Astrocyte of the hippocampus (primary cell): ENCODE results near the gene GDI1.

ENCODE experiments used
- DNase-seq: peaks from one replicate; pipeline ENCODE4 v3.0.0; 2011; ENCODE audit warnings: low read depth, low spot score

GDI1 gene

DNA sequence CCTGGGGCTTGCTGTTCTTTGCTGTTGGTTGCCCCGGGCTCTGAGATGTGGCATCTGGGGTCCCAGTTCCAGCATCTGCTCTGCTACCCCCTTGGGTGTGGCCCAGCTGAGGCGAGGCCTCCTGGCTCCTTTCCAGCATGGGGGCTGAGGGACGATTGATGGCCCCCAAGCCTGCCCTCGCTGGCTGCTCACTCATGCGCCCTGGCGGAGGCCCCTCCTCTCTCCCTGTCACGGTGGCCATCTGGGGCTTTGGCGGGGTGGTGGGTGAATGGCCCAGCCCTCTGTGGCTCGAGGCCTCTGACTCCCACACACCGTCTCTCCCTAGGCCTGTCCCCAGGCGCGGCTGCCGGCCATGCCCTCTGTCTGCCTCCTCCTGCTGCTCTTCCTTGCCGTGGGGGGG is 22.9 kb downstream of the GDI1 start:
- no peak for DNase-seq

DNA sequence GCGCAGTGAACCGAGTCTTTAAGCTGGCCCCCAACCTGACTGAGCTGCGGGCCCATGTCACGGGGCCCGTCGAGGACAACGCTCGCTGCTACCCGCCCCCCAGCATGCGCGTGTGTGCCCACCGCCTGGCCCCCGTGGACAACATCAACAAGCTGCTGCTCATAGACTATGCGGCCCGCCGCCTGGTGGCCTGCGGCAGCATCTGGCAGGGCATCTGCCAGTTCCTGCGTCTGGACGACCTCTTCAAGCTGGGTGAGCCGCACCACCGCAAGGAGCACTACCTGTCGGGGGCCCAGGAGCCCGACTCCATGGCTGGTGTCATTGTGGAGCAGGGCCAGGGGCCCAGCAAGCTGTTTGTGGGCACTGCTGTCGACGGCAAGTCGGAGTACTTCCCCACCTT is 23.4 kb downstream of the GDI1 start:
- no peak for DNase-seq

DNA sequence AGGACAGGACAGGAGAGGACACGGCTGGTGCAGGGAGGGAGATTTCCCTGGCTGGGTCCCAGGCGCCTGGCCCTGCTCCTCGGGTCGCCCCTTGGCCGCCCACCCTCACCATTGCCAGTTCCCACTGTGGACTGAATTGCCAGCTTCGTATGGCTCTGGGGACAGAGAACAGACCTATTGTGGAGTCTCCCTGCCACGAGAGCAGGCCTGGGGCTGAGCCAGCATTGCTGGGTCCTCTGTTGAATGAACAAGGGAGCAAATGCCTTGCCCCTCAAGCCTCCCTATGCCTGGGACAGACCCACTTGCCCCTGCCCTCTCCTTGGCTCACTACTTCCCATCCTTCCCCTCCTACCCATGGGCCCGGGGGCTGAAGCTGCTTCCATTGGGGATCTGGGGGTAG is 25.4 kb downstream of the GDI1 start:
- no peak for DNase-seq

DNA sequence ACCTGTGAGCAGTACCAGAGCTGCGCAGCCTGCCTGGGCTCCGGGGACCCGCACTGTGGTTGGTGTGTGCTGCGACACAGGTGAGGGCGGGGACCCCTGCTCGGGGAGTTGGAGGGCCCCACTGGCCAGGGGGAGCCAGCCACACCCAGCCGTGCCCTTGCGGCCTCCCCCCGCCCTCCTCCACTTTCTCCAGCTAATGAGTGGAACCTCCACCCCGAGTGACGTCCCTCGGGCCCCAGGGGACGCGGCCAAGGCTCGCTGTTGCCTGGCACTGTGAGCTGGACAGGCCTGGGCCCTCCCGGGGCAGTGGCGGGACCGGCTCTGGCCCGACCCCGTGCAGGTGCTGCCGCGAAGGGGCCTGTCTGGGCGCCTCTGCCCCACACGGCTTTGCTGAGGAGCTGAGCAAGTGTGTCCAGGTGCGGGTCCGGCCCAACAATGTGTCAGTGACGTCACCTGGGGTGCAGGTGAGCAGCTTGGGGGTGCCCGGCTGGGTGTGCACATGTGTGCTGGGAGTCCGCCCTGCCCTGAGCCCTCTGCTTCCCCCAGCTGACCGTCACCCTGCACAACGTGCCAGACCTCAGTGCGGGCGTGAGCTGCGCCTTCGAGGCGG is 26.8 kb downstream of the GDI1 start:
- DNase-seq: no peak

DNA sequence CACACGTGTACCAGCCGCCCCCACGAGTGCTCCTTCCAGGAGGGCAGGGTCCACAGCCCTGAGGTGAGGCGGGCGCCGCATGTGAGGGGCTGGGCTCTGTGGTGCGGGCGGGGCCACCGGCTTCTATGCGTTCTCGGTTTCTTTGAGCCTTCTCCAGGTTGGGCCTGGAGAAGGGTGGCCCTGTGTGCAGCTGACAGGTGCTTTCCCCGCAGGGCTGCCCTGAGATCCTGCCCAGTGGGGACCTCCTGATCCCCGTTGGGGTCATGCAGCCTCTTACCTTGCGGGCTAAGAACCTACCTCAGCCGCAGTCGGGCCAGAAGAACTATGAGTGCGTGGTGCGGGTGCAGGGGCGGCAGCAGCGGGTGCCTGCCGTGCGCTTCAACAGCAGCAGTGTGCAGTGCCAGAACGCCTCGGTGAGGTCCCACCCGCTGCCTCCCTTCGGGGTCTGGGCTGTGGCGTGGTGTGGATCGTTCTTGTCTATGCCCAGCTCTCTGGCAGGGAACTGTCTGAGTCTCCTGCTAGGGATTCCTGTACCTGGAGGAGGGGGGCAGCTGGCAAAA is 27.9 kb downstream of the GDI1 start:
- no peak for DNase-seq

DNA sequence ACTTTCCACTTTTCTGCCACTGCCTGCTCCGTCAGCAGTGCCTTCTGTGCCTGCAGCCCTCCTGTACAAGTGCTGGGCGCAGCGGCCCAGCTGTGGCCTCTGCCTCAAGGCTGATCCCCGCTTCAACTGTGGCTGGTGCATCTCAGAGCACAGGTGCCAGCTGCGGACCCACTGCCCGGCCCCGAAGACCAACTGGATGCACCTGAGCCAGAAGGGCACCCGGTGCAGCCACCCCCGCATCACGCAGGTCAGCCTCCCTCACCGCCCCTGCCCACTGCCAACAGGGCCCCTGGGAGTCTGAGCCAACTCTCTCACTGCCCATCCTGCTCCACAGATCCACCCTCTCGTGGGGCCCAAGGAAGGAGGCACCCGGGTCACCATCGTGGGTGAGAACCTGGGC is 28.6 kb downstream of the GDI1 start:
- DNase-seq: no peak

DNA sequence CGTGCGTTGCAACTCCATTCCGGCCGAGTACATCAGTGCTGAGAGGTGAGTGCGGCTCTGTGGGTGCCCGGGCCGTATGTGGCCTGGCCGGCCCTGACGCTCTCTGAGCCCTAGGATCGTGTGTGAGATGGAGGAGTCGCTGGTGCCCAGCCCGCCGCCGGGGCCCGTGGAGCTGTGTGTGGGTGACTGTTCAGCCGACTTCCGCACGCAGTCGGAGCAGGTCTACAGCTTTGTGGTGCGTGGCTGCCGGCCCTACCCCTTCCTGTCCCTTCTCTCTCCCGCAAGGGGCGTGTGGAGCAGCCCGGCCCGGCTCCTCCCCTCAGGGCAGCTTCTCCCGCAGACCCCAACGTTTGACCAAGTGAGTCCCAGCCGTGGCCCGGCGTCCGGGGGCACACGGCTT is 29.1 kb downstream of the GDI1 start:
- no peak for DNase-seq

DNA sequence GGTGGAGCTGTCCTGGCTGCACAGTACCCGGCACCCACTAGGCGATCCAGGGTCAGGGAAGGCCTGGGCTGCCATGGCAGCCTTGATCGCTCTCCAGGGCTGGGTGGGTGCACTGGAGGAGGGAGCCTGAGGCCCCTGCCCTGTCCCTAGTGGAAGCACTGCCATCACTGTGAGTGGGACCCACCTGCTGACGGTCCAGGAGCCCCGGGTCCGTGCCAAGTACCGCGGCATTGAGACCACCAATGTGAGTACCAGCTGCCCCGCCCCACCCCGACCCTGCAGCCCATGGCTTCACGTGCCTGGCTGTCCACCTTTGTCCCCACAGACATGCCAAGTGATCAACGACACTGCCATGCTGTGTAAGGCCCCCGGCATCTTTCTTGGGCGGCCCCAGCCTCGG is 30.0 kb downstream of the GDI1 start:
- no peak for DNase-seq

DNA sequence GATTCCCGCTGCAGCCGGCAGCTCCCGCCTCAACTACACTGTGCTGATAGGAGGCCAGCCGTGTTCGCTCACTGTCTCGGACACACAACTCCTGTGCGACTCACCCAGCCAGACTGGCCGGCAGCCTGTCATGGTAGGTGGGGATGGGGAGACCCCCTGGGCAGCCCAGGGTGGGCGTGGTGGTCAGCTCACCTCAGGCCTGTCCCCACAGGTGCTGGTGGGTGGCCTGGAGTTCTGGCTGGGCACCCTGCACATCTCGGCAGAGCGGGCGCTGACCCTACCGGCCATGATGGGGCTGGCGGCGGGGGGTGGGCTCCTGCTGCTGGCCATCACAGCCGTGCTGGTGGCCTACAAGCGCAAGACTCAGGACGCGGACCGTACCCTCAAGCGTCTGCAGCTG is 30.6 kb downstream of the GDI1 start:
- no peak for DNase-seq

DNA sequence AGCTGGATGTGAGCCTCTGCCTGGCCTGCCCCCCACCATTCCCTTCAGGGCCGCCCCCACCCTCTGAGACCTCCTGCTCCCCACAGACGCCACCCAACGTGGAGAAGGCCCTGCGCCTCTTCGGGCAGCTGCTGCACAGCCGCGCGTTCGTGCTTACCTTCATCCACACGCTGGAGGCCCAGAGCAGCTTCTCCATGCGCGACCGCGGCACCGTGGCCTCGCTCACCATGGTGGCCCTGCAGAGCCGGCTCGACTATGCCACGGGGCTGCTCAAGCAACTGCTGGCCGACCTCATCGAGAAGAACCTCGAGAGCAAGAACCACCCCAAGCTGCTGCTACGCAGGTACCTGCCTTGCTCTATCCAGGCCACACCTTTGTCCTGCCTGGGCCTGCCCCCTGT is 31.3 kb downstream of the GDI1 start:
- no peak for DNase-seq

DNA sequence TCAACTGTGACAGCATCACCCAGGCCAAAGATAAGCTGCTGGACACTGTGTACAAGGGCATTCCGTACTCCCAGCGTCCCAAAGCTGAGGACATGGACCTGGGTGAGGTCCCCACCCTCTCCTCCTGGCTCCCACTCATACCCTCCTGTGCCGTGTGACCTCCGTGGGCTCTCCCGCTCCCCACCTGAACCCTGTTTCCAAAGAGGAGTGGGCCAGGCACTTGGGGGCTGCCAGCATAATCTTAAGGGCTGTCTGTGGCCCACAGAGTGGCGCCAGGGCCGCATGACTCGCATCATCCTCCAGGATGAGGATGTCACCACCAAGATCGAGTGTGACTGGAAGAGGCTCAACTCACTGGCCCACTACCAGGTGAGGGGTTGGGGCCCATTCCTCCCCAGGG is 32.2 kb downstream of the GDI1 start:
- no peak for DNase-seq

DNA sequence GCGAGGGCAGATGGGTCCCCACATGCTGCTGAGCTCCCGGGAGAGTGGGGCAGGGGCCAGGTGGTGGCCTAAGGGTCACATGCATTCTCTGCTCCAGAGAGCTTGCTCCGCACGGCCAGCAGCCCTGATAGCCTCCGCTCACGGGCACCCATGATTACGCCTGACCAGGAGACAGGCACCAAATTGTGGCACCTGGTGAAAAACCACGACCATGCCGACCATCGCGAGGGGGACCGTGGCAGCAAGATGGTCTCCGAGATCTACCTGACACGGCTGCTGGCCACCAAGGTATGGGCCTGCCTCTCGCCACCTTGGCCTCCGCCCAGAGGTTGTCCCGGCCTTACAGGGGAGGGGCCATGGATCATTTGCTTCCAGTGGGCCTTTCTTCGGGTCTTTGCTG is 32.9 kb downstream of the GDI1 start:
- no peak for DNase-seq

DNA sequence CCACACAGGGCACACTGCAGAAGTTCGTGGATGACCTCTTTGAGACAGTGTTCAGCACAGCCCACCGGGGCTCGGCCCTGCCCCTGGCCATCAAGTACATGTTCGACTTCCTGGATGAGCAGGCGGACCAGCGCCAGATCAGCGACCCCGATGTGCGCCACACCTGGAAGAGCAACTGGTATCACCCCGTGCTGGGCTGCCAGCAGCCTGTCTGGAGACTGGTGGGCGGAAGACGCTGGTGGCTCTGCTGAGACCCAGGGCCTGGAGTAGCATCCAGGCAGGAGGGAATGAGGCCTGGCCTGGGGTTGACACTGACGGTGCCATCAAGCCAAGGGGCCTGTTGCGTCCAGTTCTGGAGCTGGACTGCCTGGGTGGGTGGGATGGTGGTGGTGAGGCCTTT is 33.5 kb downstream of the GDI1 start:
- no peak for DNase-seq

DNA sequence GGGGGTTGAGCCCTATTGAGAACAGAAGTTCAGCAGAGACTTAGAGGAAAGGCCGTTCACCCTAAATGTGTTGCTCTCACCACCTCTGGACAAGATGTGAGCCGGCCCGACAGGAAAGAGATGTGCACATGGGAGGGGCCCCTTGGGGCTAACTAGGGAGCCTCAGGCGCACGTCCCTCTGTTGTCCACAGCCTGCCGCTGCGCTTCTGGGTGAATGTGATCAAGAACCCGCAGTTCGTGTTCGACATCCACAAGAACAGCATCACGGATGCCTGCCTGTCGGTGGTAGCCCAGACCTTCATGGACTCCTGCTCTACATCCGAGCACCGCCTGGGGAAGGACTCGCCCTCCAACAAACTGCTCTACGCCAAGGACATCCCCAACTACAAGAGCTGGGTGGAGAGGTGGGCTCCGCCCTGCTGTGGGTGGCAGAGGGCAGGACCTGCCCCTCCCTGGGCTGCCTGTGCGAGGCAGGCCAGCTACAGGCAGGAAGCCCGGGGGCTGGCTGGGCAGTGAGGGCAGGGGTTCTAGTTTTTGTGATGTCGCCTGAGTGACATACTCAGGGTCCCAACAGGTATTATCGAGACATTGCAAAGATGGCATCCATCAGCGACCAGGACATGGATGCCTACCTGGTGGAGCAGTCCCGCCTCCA is 34.1 kb downstream of the GDI1 start:
- DNase-seq: no peak

DNA sequence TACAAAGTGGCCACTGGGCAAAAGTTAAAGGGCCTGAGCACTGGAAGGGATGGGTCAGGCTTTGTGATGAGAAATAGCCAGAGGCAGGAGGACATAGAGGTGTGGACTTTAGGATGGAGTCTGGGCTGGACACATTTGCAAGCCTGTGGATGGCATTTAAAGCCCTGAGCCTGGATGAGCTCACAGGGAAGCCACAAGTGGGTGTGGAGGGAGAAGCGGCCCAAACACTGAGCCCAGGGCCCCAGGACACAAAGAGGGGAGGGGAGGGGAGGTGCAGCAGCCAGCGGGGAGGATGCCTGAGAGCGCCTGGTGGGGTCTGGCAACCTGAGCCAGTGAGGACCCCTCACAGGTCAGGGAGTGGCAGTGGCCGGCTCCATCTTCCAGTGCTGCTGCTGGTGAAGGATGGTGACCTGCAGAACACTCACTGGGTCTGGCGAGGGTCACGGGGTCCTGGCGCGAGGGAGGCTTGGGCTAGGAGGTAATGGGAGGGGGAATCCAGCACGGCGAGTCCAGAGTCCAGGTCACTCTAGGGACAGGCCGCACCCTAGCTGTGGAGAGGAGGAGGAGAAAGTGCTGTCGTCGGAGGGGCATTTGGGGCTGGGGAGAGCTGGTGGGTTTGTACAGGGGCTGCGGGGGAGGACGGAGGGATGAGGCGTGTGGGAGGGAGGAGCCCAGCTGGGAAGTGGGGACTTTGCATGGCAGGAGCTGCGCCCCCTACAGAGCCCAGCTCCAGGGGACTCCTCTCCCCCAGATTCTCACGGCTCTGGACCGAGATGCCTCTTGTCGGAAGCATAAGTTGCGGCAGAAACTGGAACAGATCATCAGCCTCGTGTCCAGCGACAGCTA is 35.1 kb downstream of the GDI1 start:
- DNase-seq: no peak

DNA sequence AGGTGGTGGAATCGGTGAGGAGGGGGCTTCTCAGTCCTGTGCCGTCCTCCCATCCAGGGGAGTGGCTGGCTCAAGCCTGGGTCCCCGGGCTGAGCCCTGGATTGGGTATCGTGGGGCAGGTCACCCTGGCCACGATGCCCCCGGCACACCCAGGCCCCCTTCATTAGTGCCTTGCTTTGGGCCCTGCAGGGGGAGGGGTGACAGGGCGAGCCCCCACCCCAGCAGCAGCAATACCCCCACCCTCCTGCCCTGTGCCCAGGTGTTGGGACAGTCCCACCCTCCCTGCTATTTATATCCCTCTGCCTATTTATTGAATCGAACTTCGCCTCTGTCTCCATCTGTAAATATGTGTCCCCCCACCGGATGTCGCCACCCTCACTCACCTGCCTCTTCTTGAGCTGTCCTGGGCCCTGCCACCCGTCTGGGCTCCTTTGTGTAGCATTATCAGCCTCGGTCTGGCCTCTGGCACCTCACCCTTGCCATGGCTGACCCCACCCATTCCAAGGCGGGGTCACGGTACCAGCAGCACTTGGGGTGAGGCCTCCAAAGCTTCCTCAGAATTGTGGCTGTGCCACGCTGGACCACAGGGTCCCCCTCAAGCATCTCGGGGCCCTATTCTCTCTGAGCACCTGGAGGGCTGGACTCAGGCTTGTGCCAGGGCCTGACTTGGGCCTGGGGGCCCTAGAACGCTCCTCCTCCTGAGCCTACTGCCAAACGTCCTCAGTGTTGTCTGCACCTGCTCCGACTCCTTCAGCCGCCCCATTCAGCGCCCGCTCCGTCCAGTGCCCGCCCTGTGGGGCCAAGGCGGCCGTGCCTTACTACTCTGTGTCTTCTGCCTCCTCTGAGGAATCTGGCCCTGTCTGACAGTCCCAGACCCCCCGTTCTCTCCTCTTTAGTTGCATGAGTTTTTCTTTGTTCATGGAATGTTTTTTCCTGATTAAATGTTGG is 36.0 kb downstream of the GDI1 start:
- no peak for DNase-seq

DNA sequence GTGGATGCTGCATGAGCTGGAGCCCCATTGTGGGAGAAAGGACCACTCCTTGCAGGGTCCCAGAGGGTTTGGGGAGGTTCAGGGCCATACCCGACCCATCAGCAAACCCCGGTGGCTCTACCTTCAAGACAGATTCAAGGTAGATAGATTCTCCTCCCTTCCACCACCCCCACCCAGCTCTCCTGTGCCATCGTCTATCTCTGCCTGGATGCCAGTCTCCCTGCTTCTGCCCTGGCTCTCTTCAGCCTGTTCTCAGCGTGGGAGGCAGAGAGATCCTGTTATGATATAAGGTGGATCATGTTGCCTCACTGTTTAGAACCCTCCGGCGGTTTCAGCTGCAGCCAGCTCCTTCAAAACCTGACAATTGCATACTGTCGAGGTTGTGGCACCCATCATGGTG is 36.7 kb downstream of the GDI1 start:
- DNase-seq: no peak

DNA sequence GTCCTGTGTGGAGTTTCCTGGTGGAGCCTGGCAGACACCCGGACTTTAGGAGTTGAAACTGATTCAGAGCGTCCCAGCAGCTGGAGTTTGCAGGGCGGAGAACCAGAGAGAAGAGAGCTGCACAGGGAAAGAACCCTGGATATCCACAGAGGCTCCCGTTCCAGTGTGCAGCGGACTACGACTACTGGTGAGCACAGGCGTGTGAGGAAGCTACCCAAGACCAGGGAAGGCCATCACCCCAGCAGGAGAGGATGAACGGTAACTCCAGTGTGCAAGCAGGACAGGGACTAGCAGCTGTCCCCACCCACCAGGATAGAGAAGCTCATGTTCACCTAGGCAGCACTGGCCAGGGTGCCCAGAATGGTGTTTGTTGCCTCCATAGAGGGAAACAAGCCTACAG is 39.9 kb downstream of the GDI1 start:
- DNase-seq: no peak

DNA sequence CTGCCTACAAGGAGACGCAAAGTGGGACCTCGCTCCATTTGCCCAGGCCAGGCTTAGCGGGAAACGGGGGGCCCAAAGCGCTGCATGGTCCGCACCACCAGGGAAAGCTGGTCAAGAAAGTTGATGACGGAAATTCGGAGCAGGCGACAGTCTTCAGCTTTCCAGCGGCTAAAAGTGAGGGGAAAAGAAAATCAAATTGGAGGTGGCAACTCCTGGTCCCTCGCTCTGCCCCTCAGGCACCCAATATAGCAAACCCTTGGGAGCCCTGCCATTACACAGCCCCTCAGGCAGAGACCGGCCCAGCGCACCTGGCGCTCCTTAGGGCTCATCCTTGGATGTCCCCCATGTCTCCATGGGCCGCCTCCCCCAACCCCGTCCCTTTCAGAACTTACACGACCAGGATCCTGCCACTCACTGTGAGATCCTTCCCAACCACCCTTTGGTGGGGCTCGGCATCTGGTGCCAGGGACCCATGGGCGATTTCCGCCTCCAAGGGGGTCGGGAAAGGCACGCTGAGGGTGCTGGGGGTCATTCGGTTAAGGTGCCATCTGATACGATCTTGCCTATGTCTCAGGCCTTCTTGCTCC is 41.0 kb downstream of the GDI1 start:
- DNase-seq: no peak

DNA sequence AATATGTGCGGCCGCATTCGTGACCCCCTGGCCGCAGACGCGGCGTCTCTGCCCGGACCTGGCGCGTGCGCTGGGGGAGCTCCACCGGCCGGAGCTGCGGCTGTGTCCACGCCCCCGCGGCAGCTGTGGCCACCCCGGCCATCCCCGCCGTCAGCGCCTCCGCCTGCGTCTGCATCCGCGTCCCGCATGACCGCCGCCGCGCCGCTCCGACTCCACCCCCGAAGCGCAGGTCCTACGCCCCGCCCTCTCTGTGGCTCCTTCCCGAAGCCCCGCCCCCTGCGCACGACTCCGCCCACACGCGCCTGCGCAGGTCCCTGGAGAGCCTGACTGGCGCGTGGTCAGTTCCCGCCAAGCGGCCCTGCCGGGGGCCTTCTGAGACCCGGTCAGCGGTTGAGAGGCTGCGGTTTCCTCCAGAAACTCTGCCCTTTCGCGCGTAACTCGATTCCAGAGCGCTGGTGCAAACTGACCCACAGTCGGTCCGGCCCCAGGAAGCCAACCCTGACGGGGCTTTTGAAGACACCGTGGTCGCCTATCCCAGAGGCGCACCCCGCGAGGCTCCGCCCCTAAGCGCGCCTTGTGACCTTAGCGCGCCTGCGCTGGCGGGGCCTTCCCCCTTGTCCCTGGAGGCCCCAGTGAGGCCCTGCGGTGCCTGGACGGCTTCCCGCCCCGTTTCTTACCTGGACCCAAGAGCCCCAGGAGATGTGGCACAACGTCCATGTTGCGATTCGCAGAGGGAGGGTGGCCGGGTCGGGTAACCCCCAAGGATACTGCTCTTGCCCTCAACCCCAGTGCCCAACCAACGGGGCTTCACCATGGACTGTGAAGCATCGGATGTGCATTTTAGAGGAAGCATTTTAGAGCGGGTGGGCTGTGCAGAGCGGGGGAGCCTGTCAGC is 42.0 kb downstream of the GDI1 start, which contains the start of gene LAGE3:
LAGE3 (minus strand) TSS at position 554 of the 895 bp plus-strand sequence; CDS start at position 188, 366 bp downstream.
- peak; percentile 95 for DNase-seq
